ENCODE measurements around the gene PRR36.

GRCh38 chr19:7894612-7895309 is 20.6 kb upstream of the PRR36 start:
- no peak for TF ChIP-seq RAD21 (IDR thresholded peaks at IDR 0.05; ENCODE audit: insufficient read depth, low read depth, low read length)
- TF ChIP-seq CREB1 (IDR thresholded peaks at IDR 0.05; ENCODE audit: low read depth), result no peak
- no peak for TF ChIP-seq ZZZ3 (IDR thresholded peaks at IDR 0.05; ENCODE audit: control insufficient read depth, insufficient read length, low read depth)
- TF ChIP-seq GABPA (IDR thresholded peaks at IDR 0.05; ENCODE audit: low read depth), result no peak
- TF ChIP-seq YY1 (IDR thresholded peaks at IDR 0.05; ENCODE audit: low read depth, low read length), result no peak
- no peak for TF ChIP-seq EP300 (IDR thresholded peaks at IDR 0.05; ENCODE audit: borderline replicate concordance in 1 of 2, control insufficient read depth in 1 of 2, low read depth in 2 of 2, low read length in 2 of 2)
- TF ChIP-seq CTCF (IDR thresholded peaks at IDR 0.05 in 2 of 3, conservative IDR thresholded peaks at IDR 0.05 in 1 of 3; ENCODE audit: control insufficient read depth in 2 of 3, extremely low read depth in 1 of 3, insufficient read depth in 1 of 3, low read depth in 3 of 3, low read length in 3 of 3), result no peak
- TF ChIP-seq TAF1 (IDR thresholded peaks at IDR 0.05; ENCODE audit: borderline replicate concordance, low read depth, low read length), result no peak
